WERI-Rb-1 (cell line): ENCODE measurements around the gene LGR6.
A peak's percentile ranks its signal among the peaks of the same experiment; 100 is the strongest.

Experiments
- DNase-seq: peaks from one replicate; pipeline ENCODE4 v3.0.0-alpha.2; 2020
- H3K27ac ChIP-seq: fragments of 250-450 bp; sonication (Bioruptor Pico); 2 replicates; pipeline ENCODE4 v1.5.1; 2020; ENCODE audit warnings: mild to moderate bottlenecking, moderate library complexity
- H3K27me3 ChIP-seq: fragments of 250-450 bp; sonication (Bioruptor Pico); 2 replicates; pipeline ENCODE4 v1.5.1; 2021; ENCODE audit warnings: mild to moderate bottlenecking, low read depth, moderate library complexity; ENCODE audit not compliant: insufficient read depth, severe bottlenecking
- H3K36me3 ChIP-seq: fragments of 250-450 bp; sonication (Bioruptor Pico); 2 replicates; pipeline ENCODE4 v1.5.1; 2020; ENCODE audit warnings: mild to moderate bottlenecking, moderate library complexity
- H3K4me3 ChIP-seq: 2 replicates; pipeline ENCODE4 v1.5.1; 2011; ENCODE audit warnings: low read depth, mild to moderate bottlenecking, control low read depth, low read length
- H3K9me3 ChIP-seq: fragments of 250-450 bp; sonication (Bioruptor Pico); 2 replicates; pipeline ENCODE4 v1.5.1; 2021; ENCODE audit warnings: mild to moderate bottlenecking, moderate library complexity; ENCODE audit not compliant: severe bottlenecking
- TF ChIP-seq, protein P1 (sequence below): IDR thresholded peaks from 2 replicates; pipeline ENCODE4 v1.5.1; 2011; ENCODE audit warnings: low read depth, mild to moderate bottlenecking, control low read depth, inconsistent platforms, low read length

LGR6 gene

DNA sequence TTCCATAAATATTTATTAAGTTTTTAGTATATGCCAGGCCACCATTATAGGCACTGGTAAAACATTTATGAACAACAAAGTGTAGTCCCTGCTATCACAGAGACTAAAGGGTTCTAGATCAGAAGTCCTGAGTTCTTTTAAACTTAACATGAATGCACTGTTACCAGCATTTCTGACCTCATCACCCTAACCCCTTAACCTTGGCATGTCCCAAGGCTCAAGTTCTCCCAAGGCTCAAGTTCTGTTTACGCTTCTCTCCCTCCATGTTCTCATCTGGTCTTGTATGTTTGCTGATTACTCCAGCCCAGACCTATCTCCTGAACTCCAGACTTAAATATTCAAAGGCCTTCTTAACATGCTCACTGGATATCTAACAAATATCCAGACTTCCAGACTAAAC is 93.6 kb downstream of the LGR6 start:
- TF ChIP-seq, protein P1, sequence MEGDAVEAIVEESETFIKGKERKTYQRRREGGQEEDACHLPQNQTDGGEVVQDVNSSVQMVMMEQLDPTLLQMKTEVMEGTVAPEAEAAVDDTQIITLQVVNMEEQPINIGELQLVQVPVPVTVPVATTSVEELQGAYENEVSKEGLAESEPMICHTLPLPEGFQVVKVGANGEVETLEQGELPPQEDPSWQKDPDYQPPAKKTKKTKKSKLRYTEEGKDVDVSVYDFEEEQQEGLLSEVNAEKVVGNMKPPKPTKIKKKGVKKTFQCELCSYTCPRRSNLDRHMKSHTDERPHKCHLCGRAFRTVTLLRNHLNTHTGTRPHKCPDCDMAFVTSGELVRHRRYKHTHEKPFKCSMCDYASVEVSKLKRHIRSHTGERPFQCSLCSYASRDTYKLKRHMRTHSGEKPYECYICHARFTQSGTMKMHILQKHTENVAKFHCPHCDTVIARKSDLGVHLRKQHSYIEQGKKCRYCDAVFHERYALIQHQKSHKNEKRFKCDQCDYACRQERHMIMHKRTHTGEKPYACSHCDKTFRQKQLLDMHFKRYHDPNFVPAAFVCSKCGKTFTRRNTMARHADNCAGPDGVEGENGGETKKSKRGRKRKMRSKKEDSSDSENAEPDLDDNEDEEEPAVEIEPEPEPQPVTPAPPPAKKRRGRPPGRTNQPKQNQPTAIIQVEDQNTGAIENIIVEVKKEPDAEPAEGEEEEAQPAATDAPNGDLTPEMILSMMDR: no peak
- H3K27ac ChIP-seq: no peak overlapping the region
- H3K36me3 ChIP-seq: no peaks in the 10 kb centered on the region
- no peak overlapping the region for H3K4me3 ChIP-seq
- no peaks in the 10 kb centered on the region for H3K9me3 ChIP-seq
- no peaks in the 10 kb centered on the region for H3K27me3 ChIP-seq
- DNase-seq: no peak

DNA sequence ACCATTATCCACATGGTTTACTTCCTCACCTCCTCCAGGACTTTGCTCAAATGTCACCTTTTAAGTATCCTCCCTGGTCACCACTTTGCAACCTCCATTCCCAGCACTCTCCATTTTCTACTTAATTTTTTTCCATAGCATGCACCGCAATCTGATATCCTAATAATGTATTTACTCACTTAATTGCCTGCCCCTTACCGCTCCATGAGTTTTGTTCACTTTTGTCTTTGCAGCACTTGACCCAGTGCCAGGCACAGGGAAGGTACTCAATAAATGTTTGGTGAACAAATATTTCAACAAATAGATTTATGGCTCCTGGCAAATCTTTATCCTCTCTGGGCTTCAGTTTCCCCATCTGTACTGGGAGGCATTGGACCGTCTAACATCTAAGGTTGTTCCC is 94.6 kb downstream of the LGR6 start:
- Histone ChIP-seq H3K9me3 (no peaks in the 10 kb centered on the region), H3K4me3 (no peak overlapping the region), H3K36me3 (no peaks in the 10 kb centered on the region), H3K27ac (no peak overlapping the region), H3K27me3 (no peaks in the 10 kb centered on the region)
- no peak for DNase-seq
- TF ChIP-seq, protein P1: no peak

DNA sequence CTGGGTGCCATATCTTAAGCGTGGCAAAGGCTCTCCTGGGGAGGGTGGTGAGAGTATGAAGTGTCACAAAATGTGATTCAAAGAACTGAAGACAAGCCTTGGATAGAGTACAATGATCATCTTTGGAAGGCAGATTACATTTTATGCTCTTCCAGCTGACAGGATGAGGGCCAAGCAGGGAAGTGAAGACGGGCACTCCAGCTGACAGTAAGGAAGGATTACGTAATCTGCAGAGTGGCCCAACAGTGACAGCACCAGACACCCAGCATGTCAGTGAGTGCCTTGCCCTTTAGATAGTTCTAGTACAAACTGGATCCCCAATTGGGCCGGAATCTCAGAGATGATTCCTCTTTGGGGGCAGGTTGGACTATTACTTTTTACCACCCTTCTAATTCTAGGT is 95.4 kb downstream of the LGR6 start:
- TF ChIP-seq, protein P1: no peak
- Histone ChIP-seq H3K36me3 (no peaks in the 10 kb centered on the region), H3K27me3 (no peaks in the 10 kb centered on the region), H3K9me3 (no peaks in the 10 kb centered on the region), H3K4me3 (no peak overlapping the region), H3K27ac (no peak overlapping the region)
- no peak for DNase-seq

DNA sequence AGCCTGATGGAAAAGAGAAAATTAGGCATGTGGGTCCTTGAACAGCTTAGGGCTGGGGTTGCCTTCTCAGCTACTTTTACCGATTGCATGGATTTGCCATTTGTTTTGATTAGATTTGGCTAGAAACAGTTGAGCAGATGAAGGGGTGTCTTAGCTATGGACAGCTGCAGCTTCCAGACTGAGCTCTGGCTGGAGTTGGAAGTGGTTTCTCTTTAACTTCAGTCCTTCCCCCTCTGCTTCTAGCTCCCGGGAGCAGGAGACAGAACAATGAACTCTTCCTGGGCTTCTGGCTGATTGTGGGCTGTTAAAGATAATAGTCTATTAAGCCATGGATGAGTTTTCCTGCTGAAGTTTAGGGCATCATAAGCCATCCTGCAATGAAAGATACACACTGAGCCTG is 97.4 kb downstream of the LGR6 start:
- Histone ChIP-seq H3K9me3 (no peaks in the 10 kb centered on the region), H3K27ac (peak overlapping the region; percentile 75), H3K27me3 (no peaks in the 10 kb centered on the region), H3K4me3 (no peak overlapping the region), H3K36me3 (no peaks in the 10 kb centered on the region)
- TF ChIP-seq, protein P1: no peak
- peak; percentile 82 for DNase-seq

DNA sequence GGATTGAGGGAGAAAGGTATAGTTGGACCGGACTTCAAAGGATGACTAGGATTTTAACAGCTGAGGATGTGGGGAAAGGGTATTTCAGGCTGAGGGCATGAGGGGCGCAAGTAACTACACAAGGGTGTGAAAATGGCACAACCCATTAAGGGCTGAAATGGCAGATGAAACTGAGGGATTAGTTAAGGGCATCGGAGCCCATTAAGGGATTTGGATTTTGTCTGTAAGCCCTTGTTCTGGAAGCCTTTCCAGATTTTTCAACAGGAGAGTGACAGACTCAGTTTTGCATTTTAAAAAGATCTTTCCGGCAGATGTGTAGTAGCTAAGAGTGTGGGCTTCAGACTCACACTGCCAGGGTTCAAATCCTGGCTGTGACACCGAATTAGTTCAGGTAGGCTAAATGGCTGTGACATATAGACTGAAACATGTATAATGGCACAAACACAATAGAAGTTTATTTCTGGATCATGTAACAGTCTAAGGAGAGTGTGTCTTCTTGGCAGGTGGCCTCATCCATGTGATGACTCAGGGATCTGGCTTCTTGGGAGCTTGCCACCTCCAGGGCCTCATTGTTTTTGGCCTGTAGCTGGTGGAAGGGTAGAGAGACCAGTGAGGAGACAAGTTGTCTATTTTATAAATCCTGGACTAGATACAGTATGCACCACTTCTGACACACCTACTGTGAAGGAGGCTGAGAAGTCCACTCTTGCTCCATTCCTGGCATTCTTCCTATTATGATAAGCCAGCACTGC is 98.5 kb downstream of the LGR6 start:
- H3K4me3 ChIP-seq: no peak overlapping the region
- H3K9me3 ChIP-seq: no peaks in the 10 kb centered on the region
- peak; percentile 78 for DNase-seq
- peak overlapping the region; percentile 75 for H3K27ac ChIP-seq
- H3K36me3 ChIP-seq: no peaks in the 10 kb centered on the region
- TF ChIP-seq, protein P1: no peak
- H3K27me3 ChIP-seq: no peaks in the 10 kb centered on the region

DNA sequence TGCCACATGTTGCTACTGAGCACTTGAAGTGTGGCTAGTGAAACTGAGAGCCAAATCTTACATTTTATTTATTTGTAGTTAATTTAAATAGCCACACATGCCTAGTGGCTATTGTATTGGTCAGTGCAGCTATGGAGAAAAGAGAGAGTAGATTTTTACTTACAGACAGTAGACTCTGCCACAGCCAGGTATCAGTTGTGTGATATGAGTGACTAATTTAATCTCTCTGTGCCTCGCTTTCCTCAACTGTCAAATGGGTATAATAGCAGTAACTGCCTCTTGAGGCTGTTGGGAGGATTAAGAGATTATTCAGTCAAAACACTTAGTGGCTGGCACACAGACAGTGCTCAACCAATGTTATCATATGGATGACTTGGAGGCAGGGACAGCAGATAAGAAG is 99.2 kb downstream of the LGR6 start:
- no peaks in the 10 kb centered on the region for H3K9me3 ChIP-seq

More for the DNA sequence above, 99.2 kb downstream of the LGR6 start:
- no peak for DNase-seq
- no peaks in the 10 kb centered on the region for H3K36me3 ChIP-seq
- TF ChIP-seq, protein P1: no peak
- no peaks in the 10 kb centered on the region for H3K27me3 ChIP-seq
- H3K27ac ChIP-seq: peak overlapping the region; percentile 75
- no peak overlapping the region for H3K4me3 ChIP-seq
